Activated T-cell treated with anti-CD3 and anti-CD28 coated beads, Interleukin-2, amount 50 U/mL, for 72 hours (primary cell): ENCODE results near the gene ERGIC1. TPM values are rescaled to one million over a fixed set of nuclear protein-coding genes. Genes with fewer than 3 reads are reported as not detected.
A peak's percentile ranks its signal among the peaks of the same experiment; 100 is the strongest.

Source experiments
- ATAC-seq, 2 donors: fragments of 150-1000 bp; cut with Tn5 transposase; replicated peaks in 1 of 2; 2 replicates each; pipeline ENCODE4 v1.10.0; 2021; ENCODE audit warnings: moderate library complexity in 2 of 2, mild to moderate bottlenecking in 1 of 2
- DNase-seq, 2 donors: peaks; one replicate each; pipeline ENCODE4 v3.0.0; 2021 to 2022; ENCODE audit warnings: mixed read lengths in 1 of 2
- H3K27ac Mint-ChIP-seq: one replicate; pipeline ENCODE4 v1.8.0; 2022; ENCODE audit warnings: mild to moderate bottlenecking, moderate library complexity, mixed read lengths
- H3K27me3 Mint-ChIP-seq: one replicate; pipeline ENCODE4 v1.8.0; 2022; ENCODE audit warnings: low read depth, mixed read lengths
- H3K36me3 Mint-ChIP-seq, 2 donors: one replicate each; pipeline ENCODE4 v1.8.0; 2022; ENCODE audit warnings: mixed read lengths in 2 of 2, mild to moderate bottlenecking in 1 of 2; ENCODE audit not compliant: insufficient read depth in 2 of 2
- H3K4me1 Mint-ChIP-seq: one replicate; pipeline ENCODE4 v1.8.0; 2022; ENCODE audit warnings: low read depth, mixed read lengths
- H3K4me3 Mint-ChIP-seq, 2 donors: one replicate each; pipeline ENCODE4 v1.8.0; 2022; ENCODE audit warnings: mild to moderate bottlenecking in 2 of 2, mixed read lengths in 2 of 2, moderate library complexity in 2 of 2
- H3K9me3 Mint-ChIP-seq, 2 donors: one replicate each; pipeline ENCODE4 v1.8.0; 2022; ENCODE audit warnings: mixed read lengths in 2 of 2
- total RNA-seq, 2 donors: library from RNA; stranded (reverse); gene quantifications; one replicate each; pipeline ENCODE4 v1.2.3, GENCODE V29; 2022

The ERGIC1 gene
- total RNA-seq, 2 donors from 2014 or later: 66.3 to 69.3 TPM

DNA sequence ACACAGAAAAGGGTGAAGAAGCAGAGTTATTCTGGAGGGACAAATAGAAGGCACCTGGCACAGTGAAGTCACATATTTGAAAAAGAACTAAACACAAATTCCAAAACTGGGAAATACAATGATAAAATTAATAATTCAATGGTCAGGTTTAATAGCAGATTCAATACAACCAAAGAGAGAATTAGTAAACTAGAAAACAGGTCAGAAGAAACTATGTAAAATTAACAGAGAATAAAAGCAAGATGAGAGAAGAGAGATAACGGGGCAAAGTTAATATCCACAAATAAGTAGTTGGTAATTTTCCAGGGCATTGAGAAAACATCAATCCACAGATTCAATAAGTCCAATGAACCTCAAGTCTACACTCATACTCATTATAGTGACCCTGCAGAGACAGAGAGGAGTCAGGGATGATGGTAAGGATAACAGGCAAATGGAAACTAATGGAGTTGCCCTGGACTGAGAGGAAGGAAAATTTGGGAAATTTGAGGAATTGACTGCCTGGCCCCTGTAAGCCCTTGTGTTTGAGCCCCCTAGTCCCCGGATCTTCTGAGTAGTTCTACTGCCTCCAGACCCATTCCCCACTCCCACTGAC is 8.3 kb upstream of the ERGIC1 start:
- no peaks in the 10 kb centered on the region for H3K27me3 Mint-ChIP-seq
- H3K27ac Mint-ChIP-seq: no peak overlapping the region
- DNase-seq (no peak), ATAC-seq (no peak)
- no peak overlapping the region for H3K4me3 Mint-ChIP-seq
- H3K36me3 Mint-ChIP-seq: peaks cover 15 to 19% of the 10 kb centered on the region in 2 donors
- peaks cover 11% of the 10 kb centered on the region for H3K4me1 Mint-ChIP-seq
- peaks cover 10 to 14% of the 10 kb centered on the region in 2 donors for H3K9me3 Mint-ChIP-seq

DNA sequence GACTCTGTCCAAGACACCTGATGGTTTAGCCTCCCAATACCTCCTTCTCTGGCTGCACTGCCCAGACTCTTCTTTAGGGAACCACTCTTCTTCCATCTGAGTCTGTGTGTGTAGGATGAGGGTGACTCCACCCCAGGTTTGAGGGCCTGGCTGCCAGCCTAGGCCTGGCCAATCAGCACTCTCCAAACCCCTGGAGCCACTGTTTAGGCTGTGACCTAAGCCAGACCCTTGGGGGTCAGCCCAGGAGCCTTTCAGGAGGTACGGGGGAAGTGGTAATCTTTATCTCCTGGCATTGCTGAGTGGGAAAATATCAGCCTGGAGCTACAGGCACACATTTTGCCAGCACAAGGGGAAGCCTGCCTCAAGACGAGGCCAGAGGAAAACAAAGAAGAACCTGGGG is 6.2 kb upstream of the ERGIC1 start:
- peaks cover 9% of the 10 kb centered on the region for H3K4me1 Mint-ChIP-seq
- ATAC-seq (no peak), DNase-seq (no peak)
- H3K9me3 Mint-ChIP-seq: peaks cover 10 to 14% of the 10 kb centered on the region in 2 donors
- H3K36me3 Mint-ChIP-seq: peaks cover 15 to 19% of the 10 kb centered on the region in 2 donors
- no peaks in the 10 kb centered on the region for H3K27me3 Mint-ChIP-seq
- H3K4me3 Mint-ChIP-seq: no peak overlapping the region
- no peak overlapping the region for H3K27ac Mint-ChIP-seq

DNA sequence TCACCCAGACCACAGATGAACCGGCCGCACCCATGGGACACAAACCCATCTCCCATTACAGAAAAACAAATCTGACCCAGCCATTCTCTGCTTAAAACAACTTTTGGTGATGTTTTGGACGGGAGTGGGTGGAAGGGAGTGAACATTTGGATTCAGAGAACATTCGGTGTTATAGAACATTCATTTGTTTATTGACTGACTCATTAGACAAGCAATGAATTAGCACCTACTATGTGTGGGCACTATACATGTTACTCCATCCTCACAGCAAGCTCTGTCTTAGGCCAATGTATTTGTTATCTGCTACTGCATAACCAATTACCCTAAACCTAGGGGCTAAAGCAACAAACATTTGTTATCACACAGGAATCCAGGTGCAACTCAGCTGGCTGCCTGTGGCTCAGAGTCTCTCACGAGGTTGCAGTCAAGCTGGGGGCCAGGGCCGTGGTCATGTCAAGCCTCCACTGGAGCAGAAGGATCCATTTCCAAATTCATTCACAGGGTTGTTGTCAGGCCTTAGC is 5.1 kb upstream of the ERGIC1 start:
- Mint-ChIP-seq H3K9me3 (peaks cover 10 to 14% of the 10 kb centered on the region in 2 donors), H3K4me1 (peaks cover 16% of the 10 kb centered on the region), H3K36me3 (peaks cover 15 to 19% of the 10 kb centered on the region in 2 donors), H3K4me3 (no peak overlapping the region), H3K27me3 (no peaks in the 10 kb centered on the region), H3K27ac (no peak overlapping the region)
- DNase-seq (no peak), ATAC-seq (no peak)

DNA sequence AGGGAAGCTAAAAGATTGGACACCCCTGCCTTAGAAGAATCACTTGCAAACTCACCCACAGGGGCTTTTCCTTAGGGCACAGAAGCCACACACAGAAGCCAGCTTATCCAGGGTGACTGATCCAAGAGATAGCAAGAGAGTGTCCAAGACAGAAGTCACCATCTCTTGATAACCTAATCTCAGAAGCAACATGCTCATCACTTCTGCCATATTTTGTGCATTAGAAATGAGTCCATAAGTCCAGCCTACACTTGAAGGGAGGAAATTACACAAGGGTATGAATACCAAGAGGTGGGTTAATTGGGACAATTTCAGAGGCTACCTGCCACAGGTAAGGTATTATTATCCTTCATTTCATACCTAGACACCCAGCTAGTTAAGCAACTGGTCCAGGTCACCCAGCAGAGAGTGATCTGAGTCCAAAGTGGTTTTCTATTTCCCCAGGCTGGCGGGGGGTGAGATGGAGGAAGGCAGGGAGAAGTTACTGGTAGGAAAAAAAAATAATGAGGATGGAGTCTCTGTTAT is 3.7 kb upstream of the ERGIC1 start:
- peaks cover 8 to 11% of the 10 kb centered on the region in 2 donors for H3K9me3 Mint-ChIP-seq
- no peak overlapping the region for H3K4me3 Mint-ChIP-seq
- peaks cover 20% of the 10 kb centered on the region for H3K4me1 Mint-ChIP-seq
- ATAC-seq (no peak), DNase-seq (no peak)
- H3K36me3 Mint-ChIP-seq: peaks cover 11 to 15% of the 10 kb centered on the region in 2 donors
- no peaks in the 10 kb centered on the region for H3K27me3 Mint-ChIP-seq
- H3K27ac Mint-ChIP-seq: no peak overlapping the region

DNA sequence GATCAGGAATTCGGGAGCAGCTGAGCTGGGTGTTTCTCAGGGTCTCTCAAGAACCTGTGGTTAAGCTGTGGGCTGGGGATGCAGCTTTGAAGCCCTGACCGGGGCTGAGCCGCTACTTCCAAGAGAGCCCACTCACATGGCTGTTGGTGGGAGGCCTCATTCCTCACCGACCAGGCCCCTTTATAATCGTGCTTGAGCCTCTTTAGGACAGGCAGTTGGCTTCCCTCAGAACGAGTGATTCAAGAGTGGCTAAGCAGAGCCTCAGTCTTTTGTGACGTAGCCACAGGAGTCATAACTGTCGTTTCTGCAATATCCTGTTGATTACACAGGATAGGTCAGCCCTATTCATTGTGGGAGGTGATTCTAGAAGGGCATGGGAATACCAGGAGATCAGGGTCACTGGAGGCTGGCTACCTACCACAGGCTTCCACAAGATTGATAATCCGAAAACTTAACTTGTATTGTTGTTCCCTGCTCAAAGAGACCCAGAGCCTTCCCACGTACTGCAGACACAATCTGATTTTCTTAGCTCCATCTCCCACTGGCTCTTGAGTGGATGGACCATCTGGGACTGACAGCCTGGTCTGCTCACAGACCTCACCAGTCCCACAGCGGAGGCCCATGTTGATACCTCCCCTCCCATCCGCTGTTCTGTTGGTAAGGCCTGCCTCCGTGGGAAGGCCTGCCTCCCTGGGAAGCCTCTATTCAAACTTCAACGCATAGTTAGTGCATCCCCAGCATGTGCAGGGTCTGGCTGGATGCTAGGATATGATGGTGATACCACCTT is 3.0 kb upstream of the ERGIC1 start:
- no peak overlapping the region for H3K27ac Mint-ChIP-seq

DNA sequence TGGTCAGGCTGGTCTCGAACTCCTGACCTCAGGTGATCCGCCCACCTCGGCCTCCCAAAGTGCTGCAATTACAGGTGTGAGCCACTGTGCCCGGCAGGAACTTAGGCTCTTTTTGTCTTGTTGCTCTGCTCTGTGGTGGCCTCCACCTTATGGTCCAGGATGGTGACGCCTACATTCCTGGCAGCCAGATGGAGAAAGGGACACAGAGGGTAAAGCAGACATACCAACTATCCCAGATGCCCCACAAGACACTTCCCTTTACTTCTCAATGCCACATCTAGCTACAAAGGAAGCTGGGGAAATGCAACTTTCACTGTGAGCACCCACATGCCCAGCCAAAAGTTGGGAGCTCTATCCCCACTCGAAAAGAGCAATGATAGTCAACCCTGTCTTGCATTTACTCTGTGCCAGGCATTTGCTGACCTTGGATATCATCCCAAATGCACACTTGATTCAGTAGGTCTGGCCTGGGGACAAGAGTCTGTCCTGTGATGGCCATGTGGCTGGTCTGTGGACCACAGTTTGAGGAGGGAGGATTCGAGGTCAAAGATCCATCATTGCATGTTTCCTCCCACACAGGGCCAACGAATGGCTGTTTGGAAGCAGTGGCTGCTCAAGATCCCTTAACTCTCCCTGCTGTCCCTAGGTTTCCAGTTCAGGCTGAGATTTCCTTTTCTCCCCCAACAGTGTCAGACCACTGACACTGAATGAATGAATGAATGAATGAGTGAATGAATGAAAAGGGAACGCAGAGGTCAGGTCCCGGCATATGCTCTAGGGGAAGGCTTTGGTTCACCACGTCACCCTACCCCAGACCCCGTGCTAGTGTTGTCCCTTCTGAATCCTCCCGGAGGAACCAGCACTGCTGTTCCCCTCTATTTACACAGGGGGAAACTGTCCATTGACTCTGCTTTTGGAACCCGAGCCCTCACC is 1.4 kb upstream of the ERGIC1 start:
- DNase-seq (no peak), ATAC-seq (no peak)
- H3K36me3 Mint-ChIP-seq: no peaks in the 10 kb centered on the region
- no peak overlapping the region for H3K27ac Mint-ChIP-seq
- peak overlapping the region; percentile 88 to 90 for H3K4me3 Mint-ChIP-seq
- peaks cover 43% of the 10 kb centered on the region for H3K4me1 Mint-ChIP-seq
- H3K9me3 Mint-ChIP-seq: no peaks in the 10 kb centered on the region
- H3K27me3 Mint-ChIP-seq: no peaks in the 10 kb centered on the region

More for the DNA sequence above, 3.0 kb upstream of the ERGIC1 start:
- Mint-ChIP-seq H3K36me3 (peaks cover 5 to 8% of the 10 kb centered on the region in 2 donors), H3K4me1 (peaks cover 27% of the 10 kb centered on the region), H3K4me3 (no peak overlapping the region), H3K9me3 (peaks cover 4 to 5% of the 10 kb centered on the region in 2 donors), H3K27me3 (no peaks in the 10 kb centered on the region)
- ATAC-seq (peak in 1 of 2 donors; percentile 61), DNase-seq (no peak)

DNA sequence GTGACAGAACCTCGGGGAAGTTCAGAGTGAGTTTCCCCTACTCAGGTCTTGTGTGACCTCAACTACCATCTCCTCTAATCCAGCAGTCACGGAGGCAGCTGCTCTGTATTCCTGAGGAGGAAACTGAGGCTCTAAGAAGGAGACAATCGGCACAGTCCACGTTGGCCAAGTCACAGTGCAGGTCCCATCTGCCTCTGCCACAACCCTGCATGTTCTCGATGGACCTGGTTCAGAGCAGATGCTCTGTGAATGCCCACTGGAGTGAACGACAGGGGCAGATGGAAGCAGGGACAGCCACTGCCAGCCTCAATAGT is 722 bp upstream of the ERGIC1 start:
- Mint-ChIP-seq H3K4me1 (peaks cover 49% of the 10 kb centered on the region), H3K27ac (no peak overlapping the region), H3K36me3 (no peaks in the 10 kb centered on the region), H3K27me3 (no peaks in the 10 kb centered on the region), H3K4me3 (peak overlapping the region; percentile 88 to 90), H3K9me3 (no peaks in the 10 kb centered on the region)
- DNase-seq (no peak), ATAC-seq (no peak)

DNA sequence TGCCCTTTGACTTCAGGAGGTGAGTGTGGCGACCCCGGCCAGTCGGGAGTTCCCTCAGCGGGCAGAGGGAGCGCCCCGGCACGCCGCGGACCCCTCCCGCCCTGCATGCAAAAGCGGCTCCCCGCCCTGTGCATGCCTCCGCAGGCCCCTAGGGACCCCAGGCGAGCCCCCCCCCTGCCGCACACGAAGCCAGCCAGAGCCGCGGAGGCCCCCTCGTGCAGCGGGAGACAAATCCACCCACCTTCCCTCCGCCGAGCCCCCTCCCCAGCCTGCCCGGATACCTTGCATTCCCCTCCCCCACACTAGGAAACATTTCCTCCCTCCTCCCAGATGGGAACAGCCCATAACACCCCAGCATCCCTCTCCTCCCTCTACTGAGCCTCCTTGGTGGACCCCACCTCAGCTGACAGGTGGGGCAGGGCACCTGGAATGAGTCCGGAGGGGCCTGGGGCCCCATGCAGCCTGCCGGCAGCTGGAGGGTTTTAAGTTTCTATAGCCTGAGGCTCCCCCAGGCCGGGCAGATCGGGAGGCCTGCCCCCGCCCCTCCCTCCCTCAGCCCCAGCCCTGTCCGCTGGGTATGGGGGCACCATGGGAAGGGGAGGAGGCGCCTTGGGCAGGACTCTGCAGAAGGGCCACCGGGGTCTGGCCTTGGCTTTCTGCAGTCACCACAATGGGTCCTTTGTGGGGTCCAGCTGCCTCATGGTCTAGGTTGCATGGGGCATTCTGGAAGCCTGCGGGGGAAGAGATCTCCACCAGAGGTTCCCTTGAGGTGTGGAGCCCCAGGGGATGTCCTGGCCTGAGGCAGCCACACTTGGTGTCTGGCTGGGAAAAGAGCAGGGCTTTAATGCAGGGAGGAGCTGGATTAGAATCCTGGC is 601 bp downstream of the ERGIC1 start:
- DNase-seq: no peak
- Mint-ChIP-seq H3K9me3 (no peaks in the 10 kb centered on the region), H3K27me3 (no peaks in the 10 kb centered on the region), H3K36me3 (no peaks in the 10 kb centered on the region), H3K27ac (no peak overlapping the region), H3K4me1 (peaks cover 52% of the 10 kb centered on the region), H3K4me3 (peak overlapping the region; percentile 88 to 90)
- no peak for ATAC-seq

DNA sequence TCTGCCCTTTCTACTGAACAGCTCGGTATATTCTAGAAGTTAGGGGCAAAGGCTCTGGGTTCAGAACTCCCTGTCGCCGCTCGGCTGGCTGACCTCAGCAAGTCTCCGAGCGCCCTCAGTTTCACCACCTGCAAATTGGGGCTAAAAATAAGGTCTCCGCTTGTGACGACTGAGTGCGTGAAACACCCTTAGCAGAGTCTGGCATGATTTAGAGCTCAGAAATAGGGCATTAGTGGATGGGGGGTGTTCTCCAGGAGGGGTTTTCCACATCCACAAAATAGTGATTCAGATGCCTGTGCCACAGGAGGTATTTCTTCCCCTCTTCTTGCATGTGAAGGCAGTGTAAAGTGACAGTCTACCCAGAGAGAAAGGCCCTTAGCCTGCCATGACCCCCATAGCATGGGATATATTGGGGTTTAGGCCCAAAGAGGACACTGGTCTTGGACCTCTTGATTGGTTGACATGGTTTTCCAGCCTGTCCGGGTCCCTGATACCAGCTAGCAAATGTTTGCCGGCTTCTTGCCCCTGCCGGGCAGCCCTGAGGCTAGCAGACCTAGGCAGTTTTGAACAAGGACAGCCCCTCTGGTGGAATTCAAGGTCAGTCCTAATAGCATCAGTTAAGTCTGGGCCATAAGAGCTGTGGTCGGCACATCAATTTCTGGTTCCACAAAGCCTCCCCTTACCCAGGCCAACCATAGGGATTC is 1.4 kb downstream of the ERGIC1 start:
- DNase-seq (no peak), ATAC-seq (no peak)
- Mint-ChIP-seq H3K27me3 (no peaks in the 10 kb centered on the region), H3K4me3 (peak overlapping the region; percentile 88 to 90), H3K36me3 (no peaks in the 10 kb centered on the region), H3K9me3 (no peaks in the 10 kb centered on the region), H3K27ac (no peak overlapping the region), H3K4me1 (peaks cover 56% of the 10 kb centered on the region)

DNA sequence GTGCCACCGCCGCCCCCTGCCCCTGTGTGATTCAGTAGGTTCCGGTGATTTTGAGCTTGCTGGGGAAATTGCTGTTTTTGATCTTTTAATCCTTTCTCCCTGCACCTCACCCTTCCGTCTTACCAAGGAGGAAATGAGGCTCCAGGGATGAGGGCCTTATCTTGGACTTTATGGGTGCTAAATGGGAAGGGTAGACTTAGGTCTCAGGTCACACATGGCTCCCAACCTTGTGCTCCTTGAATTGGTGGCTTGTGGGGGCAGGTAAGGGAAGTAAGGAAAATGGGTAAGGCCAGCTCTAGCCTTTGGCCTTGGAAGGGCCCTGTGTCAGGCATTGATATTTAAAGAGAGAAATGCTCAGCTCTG is 1.9 kb downstream of the ERGIC1 start:
- peak overlapping the region; percentile 88 to 90 for H3K4me3 Mint-ChIP-seq
- no peaks in the 10 kb centered on the region for H3K27me3 Mint-ChIP-seq
- no peak for DNase-seq
- peaks cover 55% of the 10 kb centered on the region for H3K4me1 Mint-ChIP-seq
- H3K9me3 Mint-ChIP-seq: no peaks in the 10 kb centered on the region
- no peaks in the 10 kb centered on the region for H3K36me3 Mint-ChIP-seq
- H3K27ac Mint-ChIP-seq: peak overlapping the region; percentile 7
- no peak for ATAC-seq

DNA sequence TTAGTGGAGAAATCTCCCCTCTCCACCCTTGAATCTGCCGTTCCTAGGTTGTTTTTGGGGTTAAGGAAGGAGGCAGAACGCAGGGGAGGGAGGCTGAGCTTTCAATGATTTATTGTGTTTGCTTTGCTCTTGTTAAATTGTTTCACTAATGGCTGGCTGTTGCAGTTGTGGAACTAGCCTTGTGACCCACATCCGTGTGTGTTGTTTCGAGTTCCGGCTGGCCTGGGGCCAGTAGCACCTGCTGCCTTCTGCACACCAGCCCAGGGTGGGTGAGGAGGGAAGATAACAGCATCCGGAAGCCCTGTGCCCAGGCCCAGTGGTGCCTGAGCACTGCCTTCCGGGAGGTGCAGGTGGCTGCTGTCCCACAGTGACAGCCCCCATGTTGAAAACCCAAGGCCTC is 3.6 kb downstream of the ERGIC1 start:
- Mint-ChIP-seq H3K4me3 (peak overlapping the region; percentile 53 to 76), H3K9me3 (no peaks in the 10 kb centered on the region), H3K4me1 (peaks cover 51% of the 10 kb centered on the region), H3K27ac (peak overlapping the region; percentile 61), H3K27me3 (no peaks in the 10 kb centered on the region), H3K36me3 (no peaks in the 10 kb centered on the region)
- peak; percentile 50 to 55 for ATAC-seq
- peak; percentile 54 to 58 for DNase-seq
